Measurements from ENCODE around the gene HSD11B2.

HSD11B2 gene

GRCh38 chr16:67396159-67397035, 34.5 kb upstream of the HSD11B2 start:
- DNase-seq: peak; percentile 58

- no peak for DNase-seq
Measured at GRCh38 chr16:67397036-67397801, 33.7 kb upstream of the HSD11B2 start.

GRCh38 chr16:67397812-67398545, 32.9 kb upstream of the HSD11B2 start:
- no peak for DNase-seq

- DNase-seq: no peak
Measured at GRCh38 chr16:67398546-67399217, 32.2 kb upstream of the HSD11B2 start.

GRCh38 chr16:67399218-67399733, 31.6 kb upstream of the HSD11B2 start:
- DNase-seq: no peak

GRCh38 chr16:67399749-67400704, 30.9 kb upstream of the HSD11B2 start:
- no peak for DNase-seq

GRCh38 chr16:67400901-67401300, 30.0 kb upstream of the HSD11B2 start:
- no peak for DNase-seq

- no peak for DNase-seq
Measured at GRCh38 chr16:67403976-67404555, 26.9 kb upstream of the HSD11B2 start.

- no peak for DNase-seq
Measured at GRCh38 chr16:67404740-67405226, 26.1 kb upstream of the HSD11B2 start.

GRCh38 chr16:67405336-67405735, 25.6 kb upstream of the HSD11B2 start:
- no peak for DNase-seq

GRCh38 chr16:67406111-67406971, 24.6 kb upstream of the HSD11B2 start:
- peak; percentile 84 for DNase-seq

GRCh38 chr16:67407176-67407787, 23.6 kb upstream of the HSD11B2 start:
- DNase-seq: no peak

GRCh38 chr16:67407788-67408452, 23.0 kb upstream of the HSD11B2 start:
- no peak for DNase-seq

GRCh38 chr16:67409631-67410030, 21.3 kb upstream of the HSD11B2 start:
- DNase-seq: no peak

- DNase-seq: no peak
Measured at GRCh38 chr16:67411339-67411738, 19.6 kb upstream of the HSD11B2 start.

GRCh38 chr16:67412294-67412693, 18.6 kb upstream of the HSD11B2 start:
- no peak for DNase-seq

GRCh38 chr16:67413978-67414911, 16.7 kb upstream of the HSD11B2 start:
- no peak for DNase-seq

All from HCEC 1CT (cell line).